Measurements from ENCODE around the gene MLLT3.
"Not testable (repeated sequence)": the region's sequence is repeated elsewhere in the genome, so short reads cannot be mapped to it uniquely, and the experiment has no call there.

MLLT3 gene

DNA sequence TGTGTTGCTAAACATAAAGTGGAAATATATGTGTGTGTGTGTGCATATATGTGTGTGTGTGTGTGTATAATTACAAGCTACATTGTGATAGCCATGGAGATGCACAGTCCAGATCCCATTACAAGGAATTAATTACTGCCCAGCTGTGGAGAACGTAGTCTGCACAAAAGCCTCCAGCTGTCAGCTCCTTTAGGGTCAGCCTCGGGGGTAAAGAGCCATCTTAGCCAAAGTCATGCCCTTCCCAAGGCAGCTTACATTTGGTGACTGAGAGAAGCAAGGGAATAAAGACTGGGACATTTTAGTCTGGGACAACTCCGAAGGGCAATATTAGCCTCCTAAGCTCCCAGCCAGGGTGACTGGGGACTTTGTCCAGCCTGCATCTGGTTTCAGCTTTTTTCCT lies 39.9 kb upstream of the MLLT3 start:
- ATAC-seq (ENCODE audit: low read depth), result no peak
- Histone ChIP-seq H3K27ac (ENCODE audit: poor library complexity, severe bottlenecking) (no peak overlapping the region), H3K4me3 (ENCODE audit: severe bottlenecking) (no peak overlapping the region), H3K36me3 (ENCODE audit: low read depth) (peaks cover 5% of the 10 kb centered on the region; the same call in 1 of the 2 replicates), H3K9me3 (ENCODE audit: severe bottlenecking) (peaks cover 3% of the 10 kb centered on the region), H3K4me1 (ENCODE audit: insufficient read depth, poor library complexity, severe bottlenecking) (peaks cover 16% of the 10 kb centered on the region), H3K27me3 (ENCODE audit: insufficient read depth, poor library complexity, severe bottlenecking) (no peaks in the 10 kb centered on the region)
- TF ChIP-seq, protein P1, sequence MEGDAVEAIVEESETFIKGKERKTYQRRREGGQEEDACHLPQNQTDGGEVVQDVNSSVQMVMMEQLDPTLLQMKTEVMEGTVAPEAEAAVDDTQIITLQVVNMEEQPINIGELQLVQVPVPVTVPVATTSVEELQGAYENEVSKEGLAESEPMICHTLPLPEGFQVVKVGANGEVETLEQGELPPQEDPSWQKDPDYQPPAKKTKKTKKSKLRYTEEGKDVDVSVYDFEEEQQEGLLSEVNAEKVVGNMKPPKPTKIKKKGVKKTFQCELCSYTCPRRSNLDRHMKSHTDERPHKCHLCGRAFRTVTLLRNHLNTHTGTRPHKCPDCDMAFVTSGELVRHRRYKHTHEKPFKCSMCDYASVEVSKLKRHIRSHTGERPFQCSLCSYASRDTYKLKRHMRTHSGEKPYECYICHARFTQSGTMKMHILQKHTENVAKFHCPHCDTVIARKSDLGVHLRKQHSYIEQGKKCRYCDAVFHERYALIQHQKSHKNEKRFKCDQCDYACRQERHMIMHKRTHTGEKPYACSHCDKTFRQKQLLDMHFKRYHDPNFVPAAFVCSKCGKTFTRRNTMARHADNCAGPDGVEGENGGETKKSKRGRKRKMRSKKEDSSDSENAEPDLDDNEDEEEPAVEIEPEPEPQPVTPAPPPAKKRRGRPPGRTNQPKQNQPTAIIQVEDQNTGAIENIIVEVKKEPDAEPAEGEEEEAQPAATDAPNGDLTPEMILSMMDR (IDR thresholded peaks at IDR 0.05; ENCODE audit: poor library complexity, severe bottlenecking), result no peak
- DNase-seq (ENCODE audit: low spot score), result no peak

DNA sequence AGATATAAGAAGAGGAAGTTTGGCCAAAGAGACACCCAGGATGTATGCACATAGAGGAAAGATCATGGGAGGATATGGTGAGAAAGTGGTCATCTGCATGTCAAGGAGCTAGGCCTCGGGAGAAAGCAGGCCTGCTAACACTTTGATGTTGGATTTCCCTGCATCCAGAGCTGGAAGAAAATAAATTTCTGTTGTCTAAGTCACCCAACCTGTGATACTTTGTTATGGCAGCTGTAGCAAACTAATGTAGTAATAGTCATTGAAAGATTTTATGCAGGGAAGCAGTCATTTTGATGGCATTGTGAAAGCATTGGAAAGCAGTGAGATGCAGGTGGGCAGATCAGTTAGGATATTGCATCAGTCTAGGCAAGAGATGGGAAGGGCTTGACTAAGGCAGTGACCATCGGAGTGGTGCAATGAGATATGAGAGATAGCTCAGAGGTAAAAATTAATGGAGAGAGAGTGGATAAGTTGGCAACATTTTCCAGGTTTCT lies 37.2 kb upstream of the MLLT3 start:
- ATAC-seq (ENCODE audit: low read depth), result no peak
- TF ChIP-seq, protein P1 (IDR thresholded peaks at IDR 0.05; ENCODE audit: poor library complexity, severe bottlenecking), result no peak
- H3K27ac ChIP-seq (ENCODE audit: poor library complexity, severe bottlenecking), result no peak overlapping the region
- DNase-seq (ENCODE audit: low spot score), result no peak
- peaks cover 5% of the 10 kb centered on the region; the same call in 1 of the 2 replicates for H3K36me3 ChIP-seq (ENCODE audit: low read depth)
- no peaks in the 10 kb centered on the region for H3K27me3 ChIP-seq (ENCODE audit: insufficient read depth, poor library complexity, severe bottlenecking)
- H3K4me3 ChIP-seq (ENCODE audit: severe bottlenecking), result no peak overlapping the region
- H3K9me3 ChIP-seq (ENCODE audit: severe bottlenecking), result peaks cover 3% of the 10 kb centered on the region
- peaks cover 16% of the 10 kb centered on the region for H3K4me1 ChIP-seq (ENCODE audit: insufficient read depth, poor library complexity, severe bottlenecking)

DNA sequence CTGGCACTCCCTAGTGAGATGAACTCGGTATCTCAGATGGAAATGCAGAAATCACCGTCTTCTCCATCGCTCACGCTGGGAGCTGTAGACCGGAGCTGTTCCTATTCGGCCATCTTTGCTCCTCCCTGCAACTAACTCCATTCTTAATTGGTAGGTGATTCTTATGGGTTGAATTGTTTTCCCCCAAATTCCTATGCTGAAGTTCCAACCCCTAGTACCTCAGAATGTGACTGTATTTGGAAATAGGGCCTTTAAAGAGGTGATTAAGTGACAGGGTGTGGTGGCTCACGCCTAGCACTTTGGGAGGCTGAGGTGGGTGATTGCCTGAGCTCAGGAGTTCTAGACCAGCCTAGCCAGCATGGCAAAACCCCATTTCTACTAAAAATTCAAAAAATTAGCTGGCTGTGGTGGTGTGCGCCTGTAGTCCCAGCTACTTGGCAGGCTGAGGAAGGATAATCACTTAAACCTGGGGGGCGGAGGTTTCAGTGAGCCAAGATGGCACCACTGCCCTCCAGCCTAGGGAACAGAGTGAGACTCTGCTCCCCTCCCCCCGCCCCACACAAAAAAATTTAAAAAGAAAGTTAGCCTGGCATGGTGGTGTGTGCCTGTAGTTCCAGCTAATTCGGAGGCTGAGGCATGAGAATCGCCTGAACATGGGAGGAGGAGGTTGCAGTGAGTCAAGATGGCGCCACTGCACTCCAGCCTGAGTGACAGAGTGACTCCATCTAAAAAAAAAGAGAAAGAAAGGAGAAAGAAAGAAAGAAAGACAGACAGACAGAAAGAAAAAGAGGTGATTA lies 36.6 kb upstream of the MLLT3 start:
- peaks cover 3% of the 10 kb centered on the region for H3K9me3 ChIP-seq (ENCODE audit: severe bottlenecking)
- TF ChIP-seq, protein P1 (IDR thresholded peaks at IDR 0.05; ENCODE audit: poor library complexity, severe bottlenecking), result no peak
- H3K36me3 ChIP-seq (ENCODE audit: low read depth), result peaks cover 5% of the 10 kb centered on the region; the same call in 1 of the 2 replicates
- no peaks in the 10 kb centered on the region for H3K27me3 ChIP-seq (ENCODE audit: insufficient read depth, poor library complexity, severe bottlenecking)
- DNase-seq (ENCODE audit: low spot score) (no peak), ATAC-seq (ENCODE audit: low read depth) (peak; percentile 64)
- H3K4me3 ChIP-seq (ENCODE audit: severe bottlenecking), result peak overlapping the region; percentile 48
- peak overlapping the region; percentile 62 for H3K27ac ChIP-seq (ENCODE audit: poor library complexity, severe bottlenecking)
- peaks cover 12% of the 10 kb centered on the region for H3K4me1 ChIP-seq (ENCODE audit: insufficient read depth, poor library complexity, severe bottlenecking)

DNA sequence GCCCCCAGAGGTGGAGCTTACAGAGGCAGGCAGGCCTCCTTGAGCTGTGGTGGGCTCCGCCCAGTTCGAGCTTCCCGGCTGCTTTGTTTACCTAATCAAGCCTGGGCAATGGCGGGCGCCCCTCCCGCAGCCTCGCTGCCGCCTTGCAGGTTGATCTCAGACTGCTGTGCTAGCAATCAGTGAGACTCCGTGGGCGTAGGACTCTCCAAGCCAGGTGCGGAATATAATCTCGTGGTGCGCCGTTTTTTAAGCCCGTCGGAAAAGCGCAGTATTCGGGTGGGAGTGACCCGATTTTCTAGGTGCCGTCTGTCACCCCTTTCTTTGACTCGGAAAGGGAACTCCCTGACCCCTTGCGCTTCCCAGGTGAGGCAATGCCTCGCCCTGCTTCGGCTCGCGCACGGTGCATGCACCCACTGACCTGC lies 36.0 kb upstream of the MLLT3 start:
- not testable (repeated sequence) for ATAC-seq (ENCODE audit: low read depth); DNase-seq (ENCODE audit: low spot score); H3K27me3 ChIP-seq (ENCODE audit: insufficient read depth, poor library complexity, severe bottlenecking); H3K9me3 ChIP-seq (ENCODE audit: severe bottlenecking); H3K36me3 ChIP-seq (ENCODE audit: low read depth)
- Histone ChIP-seq H3K27ac (ENCODE audit: poor library complexity, severe bottlenecking) (peak overlapping the region; percentile 62), H3K4me1 (ENCODE audit: insufficient read depth, poor library complexity, severe bottlenecking) (peaks cover 11% of the 10 kb centered on the region), H3K4me3 (ENCODE audit: severe bottlenecking) (peak overlapping the region; percentile 48)

DNA sequence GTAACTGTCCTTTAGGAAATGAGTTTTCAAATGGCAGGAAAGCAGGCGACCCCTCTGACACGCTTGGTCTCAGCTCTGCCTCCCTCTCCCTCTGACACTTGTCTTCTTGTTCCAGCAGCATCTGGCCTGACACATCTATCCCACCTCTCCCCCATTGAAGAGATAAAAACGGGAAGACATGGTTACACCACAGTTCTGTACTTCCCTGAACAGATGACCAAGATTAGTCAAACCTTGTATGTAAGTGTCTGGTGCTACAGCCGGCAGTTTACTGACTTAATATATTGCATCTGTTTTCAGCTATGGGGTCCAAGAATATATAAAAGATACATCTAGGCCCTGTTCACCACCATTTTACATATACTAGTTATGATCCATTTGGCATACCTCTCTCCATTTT lies 29.6 kb upstream of the MLLT3 start:
- H3K4me3 ChIP-seq (ENCODE audit: severe bottlenecking), result no peak overlapping the region
- H3K4me1 ChIP-seq (ENCODE audit: insufficient read depth, poor library complexity, severe bottlenecking), result no peaks in the 10 kb centered on the region
- TF ChIP-seq, protein P1 (IDR thresholded peaks at IDR 0.05; ENCODE audit: poor library complexity, severe bottlenecking), result no peak
- DNase-seq (ENCODE audit: low spot score), result no peak
- no peaks in the 10 kb centered on the region for H3K36me3 ChIP-seq (ENCODE audit: low read depth)
- no peak overlapping the region for H3K27ac ChIP-seq (ENCODE audit: poor library complexity, severe bottlenecking)
- ATAC-seq (ENCODE audit: low read depth), result no peak
- no peaks in the 10 kb centered on the region for H3K9me3 ChIP-seq (ENCODE audit: severe bottlenecking)
- no peaks in the 10 kb centered on the region for H3K27me3 ChIP-seq (ENCODE audit: insufficient read depth, poor library complexity, severe bottlenecking)

Data from RWPE2 (cell line).